GM23248 (cell line): ENCODE data around the gene PRUNE2. TPM values are rescaled to one million over a fixed set of nuclear protein-coding genes. Genes with fewer than 3 reads are reported as not detected.

ENCODE experiments used
- DNase-seq: peaks from one replicate; pipeline ENCODE4 v3.0.0-alpha.2; 2015
- H2AFZ ChIP-seq: fragments of 200-600 bp; sonication (generic); 2 replicates; pipeline ENCODE4 v1.6.1; 2016; ENCODE audit warnings: antibody characterized with exemption
- H3F3A ChIP-seq: fragments of 200-600 bp; sonication (generic); 2 replicates; pipeline ENCODE4 v1.6.1; 2016; ENCODE audit warnings: mild to moderate bottlenecking, antibody characterized with exemption, mixed run types; ENCODE audit not compliant: insufficient read depth
- H3K27ac ChIP-seq: fragments of 200-600 bp; sonication (generic); 2 replicates; pipeline ENCODE4 v1.5.1; 2016; ENCODE audit warnings: mild to moderate bottlenecking
- H3K27me3 ChIP-seq: fragments of 200-600 bp; sonication (generic); replicated peaks from 2 replicates; pipeline ENCODE4 v1.6.1; 2016; ENCODE audit warnings: mild to moderate bottlenecking; ENCODE audit not compliant: insufficient read depth
- H3K36me3 ChIP-seq: fragments of 200-600 bp; sonication (generic); 2 replicates; pipeline ENCODE4 v1.6.1; 2016; ENCODE audit warnings: low read depth, mild to moderate bottlenecking
- H3K4me1 ChIP-seq: fragments of 200-600 bp; sonication (generic); 2 replicates; pipeline ENCODE4 v1.6.1; 2016; ENCODE audit warnings: mild to moderate bottlenecking; ENCODE audit not compliant: insufficient read depth
- H3K4me2 ChIP-seq: fragments of 200-600 bp; sonication (generic); one replicate; pipeline ENCODE4 v1.6.1; 2016; ENCODE audit warnings: mild to moderate bottlenecking; ENCODE audit not compliant: unreplicated experiment
- H3K4me3 ChIP-seq: fragments of 200-600 bp; sonication (generic); 2 replicates; pipeline ENCODE4 v1.5.1; 2016; ENCODE audit warnings: mild to moderate bottlenecking
- H3K79me2 ChIP-seq: fragments of 200-600 bp; sonication (generic); 2 replicates; pipeline ENCODE4 v1.6.1; 2016; ENCODE audit warnings: mild to moderate bottlenecking; ENCODE audit not compliant: insufficient read depth
- H3K9ac ChIP-seq: fragments of 200-600 bp; sonication (generic); 2 replicates; pipeline ENCODE4 v1.6.1; 2016; ENCODE audit warnings: mild to moderate bottlenecking
- H3K9me2 ChIP-seq: fragments of 200-600 bp; sonication (generic); 2 replicates; pipeline ENCODE4 v1.6.1; 2016; ENCODE audit warnings: mixed run types, mild to moderate bottlenecking, moderate library complexity; ENCODE audit not compliant: insufficient read depth
- H3K9me3 ChIP-seq: fragments of 200-600 bp; sonication (generic); one replicate; pipeline ENCODE4 v1.6.1; 2017; ENCODE audit warnings: low read depth
- H4K20me1 ChIP-seq: fragments of 200-600 bp; sonication (generic); 2 replicates; pipeline ENCODE4 v1.6.0; 2016; ENCODE audit not compliant: insufficient read depth
- EZH2 ChIP-seq: fragments of 200-600 bp; sonication (generic); IDR thresholded peaks from 2 replicates; pipeline ENCODE4 v1.6.1; 2018; ENCODE audit warnings: antibody characterized with exemption, mild to moderate bottlenecking; ENCODE audit not compliant: insufficient read depth, poor library complexity, severe bottlenecking
- EZH2phosphoT487 ChIP-seq: fragments of 200-600 bp; sonication (generic); IDR thresholded peaks from 2 replicates; pipeline ENCODE4 v1.6.1; 2018; ENCODE audit warnings: antibody characterized with exemption, moderate library complexity, mild to moderate bottlenecking, low read depth; ENCODE audit not compliant: insufficient read depth
- WGBS, 2 experiments: methylation state at CpG; one replicate each; pipeline ENCODE4 v1.1.6; 2015 to 2017; ENCODE audit warnings: low lambda C conversion rate in 2 of 2, low coverage in 1 of 2; ENCODE audit errors: missing lambda C conversion rate in 2 of 2; 5-methylcytosine and 5-hydroxymethylcytosine counted together
- in situ Hi-C: fragments of 300-500 bp; cut with MboI; formaldehyde crosslinking; loops from 2 replicates; pipeline ENCODE4 v1.15.0; 2020
- polyA plus RNA-seq: library from polyadenylated mRNA; unstranded; fragments of >200 nt; fragmentation: Nextera tagmentation; extraction: Ambion mirVana; gene quantifications from 2 replicates; pipeline ENCODE4 v1.2.1, GENCODE V29; 2016
- total RNA-seq: library from RNA; depleted of rRNA; stranded (reverse); fragments of >200 nt; shearing (Covaris generic); gene quantifications from 2 replicates; pipeline ENCODE4 v1.2.3, GENCODE V29; 2014

Gene PRUNE2
- total and polyA plus RNA-seq, 2 experiments from 2014 or later: 2.0 to 8.8 TPM

- no peak overlapping the region for H3K27ac ChIP-seq
- 0 out of 2 replicates have a peak, but pooled peaks cover 13% of the 10 kb centered on the region for H3F3A ChIP-seq
- in situ Hi-C loops: no loop called here
- H3K27me3 ChIP-seq: peaks cover 27% of the 10 kb centered on the region; the same call in 1 of the 2 replicates
- TF ChIP-seq EZH2phosphoT487: no peak
- H3K36me3 ChIP-seq: no peaks in the 10 kb centered on the region
- H3K9me3 ChIP-seq: no peaks in the 10 kb centered on the region
- no peak overlapping the region for H2AFZ ChIP-seq
- no peaks in the 10 kb centered on the region for H3K9me2 ChIP-seq
- DNase-seq: no peak
- no peaks in the 10 kb centered on the region for H4K20me1 ChIP-seq
- H3K79me2 ChIP-seq: no peaks in the 10 kb centered on the region
- WGBS, 2 experiments: 74 to 84% methylated on average over 1 of the region's 1 CpG
- no peak overlapping the region for H3K9ac ChIP-seq
- no peak overlapping the region for H3K4me3 ChIP-seq
- H3K4me2 ChIP-seq: no peak overlapping the region
- H3K4me1 ChIP-seq: 0 out of 2 replicates have a peak, but pooled peaks cover 6% of the 10 kb centered on the region
Measured at GRCh38 chr9:76911971-76912370, 6.1 kb upstream of the PRUNE2 start.

GRCh38 chr9:76910861-76911260 lies 4.9 kb upstream of the PRUNE2 start:
- Histone ChIP-seq H3K4me1 (0 out of 2 replicates have a peak, but pooled peaks cover 6% of the 10 kb centered on the region), H2AFZ (no peak overlapping the region), H4K20me1 (no peaks in the 10 kb centered on the region), H3F3A (0 out of 2 replicates have a peak, but pooled peaks cover 13% of the 10 kb centered on the region), H3K27ac (no peak overlapping the region), H3K9me3 (no peaks in the 10 kb centered on the region), H3K4me2 (no peak overlapping the region), H3K79me2 (no peaks in the 10 kb centered on the region), H3K27me3 (peaks cover 18% of the 10 kb centered on the region; the same call in 1 of the 2 replicates), H3K36me3 (no peaks in the 10 kb centered on the region), H3K4me3 (no peak overlapping the region), H3K9ac (no peak overlapping the region), H3K9me2 (no peaks in the 10 kb centered on the region)
- DNase-seq: no peak
- in situ Hi-C loops: no loop called here
- 62 to 67% methylated on average over 3 of the region's 3 CpGs for WGBS, 2 experiments
- TF ChIP-seq EZH2phosphoT487 (no peak), EZH2 (no peak)

- Histone ChIP-seq H3K4me2 (peak overlapping the region; percentile 79), H3K4me3 (peak overlapping the region; percentile 71; the same call in 1 of the 2 replicates), H4K20me1 (no peaks in the 10 kb centered on the region), H2AFZ (0 out of 2 replicates have a peak overlapping the region, but pooled peaks have one; percentile 66), H3K9me2 (no peaks in the 10 kb centered on the region), H3K9me3 (no peaks in the 10 kb centered on the region), H3K79me2 (no peaks in the 10 kb centered on the region), H3F3A (0 out of 2 replicates have a peak, but pooled peaks cover 23% of the 10 kb centered on the region), H3K27ac (no peak overlapping the region), H3K9ac (no peak overlapping the region), H3K36me3 (no peaks in the 10 kb centered on the region), H3K4me1 (0 out of 2 replicates have a peak, but pooled peaks cover 10% of the 10 kb centered on the region), H3K27me3 (peaks cover 25% of the 10 kb centered on the region; the same call in 1 of the 2 replicates)
- in situ Hi-C loops: no loop called here
- TF ChIP-seq EZH2 (no peak), EZH2phosphoT487 (no peak)
- WGBS, 2 experiments: 7% methylated on average over 5 of the region's 5 CpGs
- no peak for DNase-seq
Measured at GRCh38 chr9:76906647-76906975, 697 bp upstream of the PRUNE2 start.

GRCh38 chr9:76904661-76905457 lies 1.1 kb downstream of the PRUNE2 start:
- Histone ChIP-seq H3K4me1 (0 out of 2 replicates have a peak, but pooled peaks cover 10% of the 10 kb centered on the region), H3F3A (0 out of 2 replicates have a peak, but pooled peaks cover 23% of the 10 kb centered on the region), H4K20me1 (no peaks in the 10 kb centered on the region), H3K4me2 (peak overlapping the region; percentile 79), H3K9me3 (no peaks in the 10 kb centered on the region), H3K79me2 (no peaks in the 10 kb centered on the region), H3K27me3 (peaks cover 25% of the 10 kb centered on the region; the same call in 1 of the 2 replicates), H3K27ac (no peak overlapping the region), H3K4me3 (peak overlapping the region; percentile 71), H3K9ac (no peak overlapping the region), H2AFZ (peak overlapping the region; percentile 66), H3K36me3 (no peaks in the 10 kb centered on the region), H3K9me2 (no peaks in the 10 kb centered on the region)
- DNase-seq: peak; percentile 15
- WGBS, 2 experiments: 11 to 12% methylated on average over 8 of the region's 8 CpGs
- in situ Hi-C loops: no loop called here
- TF ChIP-seq EZH2phosphoT487 (no peak), EZH2 (no peak)
